Natural killer cell treated with Interleukin-12 subunit alpha and Interleukin-12 subunit beta and Interleukin-15 and Interleukin-18, amount 100 ng/mL, for 72 hours (primary cell): ENCODE data around the gene TSG101. TPM values are rescaled to one million over a fixed set of nuclear protein-coding genes. Genes with fewer than 3 reads are reported as not detected.

Experiments
- ATAC-seq, 2 donors: fragments of 150-1000 bp; cut with Tn5 transposase in 1 of 2; sonication (Bioruptor Pico), chemical (Tn5 transposase) in 1 of 2; 2 replicates each; pipeline ENCODE4 v1.10.0; 2021
- DNase-seq: peaks from one replicate; pipeline ENCODE4 v3.0.0; 2022; ENCODE audit warnings: low spot score
- H3K27ac Mint-ChIP-seq, 2 donors: 1 replicate in 1 of 2; 2 replicates in 1 of 2; pipeline ENCODE4 v1.8.0; 2022; ENCODE audit warnings: mixed read lengths in 2 of 2, mild to moderate bottlenecking in 1 of 2, moderate library complexity in 1 of 2
- H3K27me3 Mint-ChIP-seq, 2 donors: 1 replicate in 1 of 2; 2 replicates in 1 of 2; pipeline ENCODE4 v1.8.0; 2022; ENCODE audit warnings: mixed read lengths in 2 of 2
- H3K36me3 Mint-ChIP-seq: one replicate; pipeline ENCODE4 v1.8.0; 2022; ENCODE audit warnings: mixed read lengths
- H3K4me1 Mint-ChIP-seq, 2 donors: 1 replicate in 1 of 2; 2 replicates in 1 of 2; pipeline ENCODE4 v1.8.0; 2022; ENCODE audit warnings: low read depth in 2 of 2, mixed read lengths in 2 of 2, mild to moderate bottlenecking in 1 of 2
- H3K4me3 Mint-ChIP-seq: one replicate; pipeline ENCODE4 v1.8.0; 2022; ENCODE audit warnings: mixed read lengths
- H3K9me3 Mint-ChIP-seq: 2 replicates; pipeline ENCODE4 v1.8.0; 2022; ENCODE audit warnings: mixed read lengths
- total RNA-seq, 2 donors: library from RNA; stranded (reverse); gene quantifications; one replicate each; pipeline ENCODE4 v1.2.3, GENCODE V29; 2022

Gene TSG101
- 10 to 100 TPM; 25.3 to 38.7 TPM for total RNA-seq

- peak; percentile 96 for DNase-seq
- Mint-ChIP-seq H3K4me1 (peaks cover 20 to 29% of the 10 kb centered on the region in 2 donors), H3K27me3 (no peaks in the 10 kb centered on the region), H3K27ac (peak within 1 kb of the TSS; percentile 96), H3K9me3 (no peaks in the 10 kb centered on the region), H3K4me3 (peak within 1 kb of the TSS; percentile 93), H3K36me3 (peaks cover 5% of the 10 kb centered on the region)
- ATAC-seq = peak; percentile 97
These were observed at the start of gene TSG101 for GRCh38 chr11:18526521-18527296. TSS of gene TSG101 (minus strand) at chr11:18526942. CDS start at chr11:18526816, 126 bp downstream.

GRCh38 chr11:18575361-18575760 is 48.6 kb upstream of the TSG101 start:
- Mint-ChIP-seq H3K27ac (no peak overlapping the region), H3K4me3 (no peak overlapping the region), H3K4me1 (peaks cover 14 to 23% of the 10 kb centered on the region in 2 donors), H3K36me3 (peaks cover 6% of the 10 kb centered on the region), H3K9me3 (no peaks in the 10 kb centered on the region), H3K27me3 (no peaks in the 10 kb centered on the region)
- ATAC-seq (no peak), DNase-seq (no peak)

- no peak overlapping the region for H3K27ac Mint-ChIP-seq
- H3K36me3 Mint-ChIP-seq = peaks cover 6% of the 10 kb centered on the region
- DNase-seq (no peak), ATAC-seq (no peak)
- no peaks in the 10 kb centered on the region for H3K9me3 Mint-ChIP-seq
- no peaks in the 10 kb centered on the region for H3K27me3 Mint-ChIP-seq
- no peak overlapping the region for H3K4me3 Mint-ChIP-seq
- peaks cover 5% of the 10 kb centered on the region in 2 donors for H3K4me1 Mint-ChIP-seq
These were observed 40.3 kb upstream of the TSG101 start for GRCh38 chr11:18567081-18567480.

- H3K36me3 Mint-ChIP-seq = peaks cover 3% of the 10 kb centered on the region
- no peak overlapping the region for H3K27ac Mint-ChIP-seq
- peaks cover 2% of the 10 kb centered on the region in 2 donors for H3K4me1 Mint-ChIP-seq
- H3K4me3 Mint-ChIP-seq = no peak overlapping the region
- no peaks in the 10 kb centered on the region for H3K9me3 Mint-ChIP-seq
- H3K27me3 Mint-ChIP-seq = no peaks in the 10 kb centered on the region
- DNase-seq (no peak), ATAC-seq (no peak)
These were observed 39.7 kb upstream of the TSG101 start for GRCh38 chr11:18566406-18566805.

GRCh38 chr11:18564149-18564548 is 37.4 kb upstream of the TSG101 start:
- Mint-ChIP-seq H3K36me3 (no peaks in the 10 kb centered on the region), H3K4me1 (no peaks in the 10 kb centered on the region), H3K27ac (no peak overlapping the region), H3K27me3 (no peaks in the 10 kb centered on the region), H3K9me3 (no peaks in the 10 kb centered on the region), H3K4me3 (no peak overlapping the region)
- ATAC-seq = no peak
- no peak for DNase-seq

GRCh38 chr11:18563090-18563730 is 36.5 kb upstream of the TSG101 start:
- Mint-ChIP-seq H3K4me1 (no peaks in the 10 kb centered on the region), H3K27me3 (no peaks in the 10 kb centered on the region), H3K27ac (no peak overlapping the region), H3K9me3 (no peaks in the 10 kb centered on the region), H3K4me3 (no peak overlapping the region), H3K36me3 (no peaks in the 10 kb centered on the region)
- DNase-seq (no peak), ATAC-seq (no peak)

GRCh38 chr11:18548001-18548400 is 21.3 kb upstream of the TSG101 start:
- Mint-ChIP-seq H3K27ac (no peak overlapping the region), H3K4me3 (no peak overlapping the region), H3K9me3 (no peaks in the 10 kb centered on the region), H3K4me1 (no peaks in the 10 kb centered on the region), H3K36me3 (no peaks in the 10 kb centered on the region), H3K27me3 (no peaks in the 10 kb centered on the region)
- no peak for ATAC-seq
- no peak for DNase-seq

GRCh38 chr11:18540207-18541009 is 13.7 kb upstream of the TSG101 start:
- Mint-ChIP-seq H3K36me3 (no peaks in the 10 kb centered on the region), H3K27me3 (no peaks in the 10 kb centered on the region), H3K27ac (no peak overlapping the region), H3K4me1 (no peaks in the 10 kb centered on the region), H3K4me3 (no peak overlapping the region), H3K9me3 (no peaks in the 10 kb centered on the region)
- DNase-seq (no peak), ATAC-seq (no peak)

- no peaks in the 10 kb centered on the region for H3K36me3 Mint-ChIP-seq
- ATAC-seq = no peak
These were observed 9.5 kb upstream of the TSG101 start for GRCh38 chr11:18536209-18536608.

GRCh38 chr11:18534245-18534644 is 7.5 kb upstream of the TSG101 start:
- ATAC-seq (no peak), DNase-seq (no peak)
- no peaks in the 10 kb centered on the region for H3K9me3 Mint-ChIP-seq
- no peak overlapping the region for H3K27ac Mint-ChIP-seq
- no peaks in the 10 kb centered on the region for H3K27me3 Mint-ChIP-seq
- H3K4me3 Mint-ChIP-seq = no peak overlapping the region
- H3K36me3 Mint-ChIP-seq = no peaks in the 10 kb centered on the region
- H3K4me1 Mint-ChIP-seq = no peaks in the 10 kb centered on the region

More at GRCh38 chr11:18536209-18536608, 9.5 kb upstream of the TSG101 start:
- H3K4me3 Mint-ChIP-seq = no peak overlapping the region
- no peaks in the 10 kb centered on the region for H3K27me3 Mint-ChIP-seq
- H3K9me3 Mint-ChIP-seq = no peaks in the 10 kb centered on the region
- no peak for DNase-seq
- no peak overlapping the region for H3K27ac Mint-ChIP-seq
- no peaks in the 10 kb centered on the region for H3K4me1 Mint-ChIP-seq

GRCh38 chr11:18533365-18533764 is 6.6 kb upstream of the TSG101 start:
- Mint-ChIP-seq H3K36me3 (no peaks in the 10 kb centered on the region), H3K9me3 (no peaks in the 10 kb centered on the region), H3K27me3 (no peaks in the 10 kb centered on the region), H3K27ac (no peak overlapping the region), H3K4me1 (peaks cover 0 to 3% of the 10 kb centered on the region in 2 donors), H3K4me3 (no peak overlapping the region)
- ATAC-seq (no peak), DNase-seq (no peak)

GRCh38 chr11:18527512-18527911 is 770 bp upstream of the TSG101 start:
- peak overlapping the region; percentile 93 for H3K4me3 Mint-ChIP-seq
- ATAC-seq (no peak), DNase-seq (no peak)
- H3K4me1 Mint-ChIP-seq = peaks cover 13 to 21% of the 10 kb centered on the region in 2 donors
- H3K27me3 Mint-ChIP-seq = no peaks in the 10 kb centered on the region
- no peaks in the 10 kb centered on the region for H3K36me3 Mint-ChIP-seq
- no peaks in the 10 kb centered on the region for H3K9me3 Mint-ChIP-seq
- H3K27ac Mint-ChIP-seq = peak overlapping the region; percentile 96

- Mint-ChIP-seq H3K27me3 (no peaks in the 10 kb centered on the region), H3K36me3 (peaks cover 5% of the 10 kb centered on the region), H3K9me3 (no peaks in the 10 kb centered on the region), H3K27ac (peak overlapping the region; percentile 96), H3K4me3 (peak overlapping the region; percentile 93), H3K4me1 (peaks cover 20 to 29% of the 10 kb centered on the region in 2 donors)
- no peak for ATAC-seq
- DNase-seq = no peak
These were observed 617 bp downstream of the TSG101 start for GRCh38 chr11:18526130-18526520.

- Mint-ChIP-seq H3K4me1 (peaks cover 25 to 33% of the 10 kb centered on the region in 2 donors), H3K27me3 (no peaks in the 10 kb centered on the region), H3K4me3 (no peak overlapping the region), H3K36me3 (peaks cover 5% of the 10 kb centered on the region), H3K27ac (peak overlapping the region in 1 of 2 donors; percentile 35), H3K9me3 (no peaks in the 10 kb centered on the region)
- DNase-seq = no peak
- no peak for ATAC-seq
These were observed 2.5 kb downstream of the TSG101 start for GRCh38 chr11:18524248-18524647.
